Left forelimb (tissue), 1 donor: ENCODE data around the gene SNX33.
A peak's percentile ranks its signal among the peaks of the same experiment; 100 is the strongest.
"Not testable (repeated sequence)": the region's sequence is repeated elsewhere in the genome, so short reads cannot be mapped to it uniquely, and the experiment has no call there.

Experiments used
- DNase-seq: peaks from one replicate; pipeline ENCODE4 v3.0.0-alpha.2; 2018; ENCODE audit warnings: low spot score

The SNX33 gene

GRCh38 chr15:75662823-75663519 is 15.3 kb downstream of the SNX33 start:
- DNase-seq = no peak

- DNase-seq = no peak
These were observed 16.3 kb downstream of the SNX33 start for GRCh38 chr15:75663931-75664421.

- DNase-seq = no peak
These were observed 19.2 kb downstream of the SNX33 start for GRCh38 chr15:75666823-75667501.

GRCh38 chr15:75669191-75669878 is 21.6 kb downstream of the SNX33 start:
- no peak for DNase-seq

- no peak for DNase-seq
These were observed 22.1 kb downstream of the SNX33 start for GRCh38 chr15:75669879-75670212.

- DNase-seq = no peak
These were observed 24.3 kb downstream of the SNX33 start for GRCh38 chr15:75671730-75672602.

GRCh38 chr15:75672646-75673425 is 25.1 kb downstream of the SNX33 start:
- DNase-seq = no peak

- peak; percentile 86 for DNase-seq
These were observed 25.9 kb downstream of the SNX33 start for GRCh38 chr15:75673426-75674235.

- no peak for DNase-seq
These were observed 26.7 kb downstream of the SNX33 start for GRCh38 chr15:75674366-75674765.

GRCh38 chr15:75675579-75676404 is 28.1 kb downstream of the SNX33 start:
- no peak for DNase-seq

GRCh38 chr15:75676688-75677464 is 29.2 kb downstream of the SNX33 start:
- no peak for DNase-seq

- no peak for DNase-seq
These were observed 30.0 kb downstream of the SNX33 start for GRCh38 chr15:75677465-75678323.

GRCh38 chr15:75678324-75678690 is 30.6 kb downstream of the SNX33 start:
- not testable (repeated sequence) for DNase-seq

GRCh38 chr15:75680007-75680789 is 32.5 kb downstream of the SNX33 start:
- no peak for DNase-seq

GRCh38 chr15:75682181-75683135 is 34.7 kb downstream of the SNX33 start:
- DNase-seq = no peak
